ENCODE data around the gene MVB12B.

- TF ChIP-seq, protein P1, sequence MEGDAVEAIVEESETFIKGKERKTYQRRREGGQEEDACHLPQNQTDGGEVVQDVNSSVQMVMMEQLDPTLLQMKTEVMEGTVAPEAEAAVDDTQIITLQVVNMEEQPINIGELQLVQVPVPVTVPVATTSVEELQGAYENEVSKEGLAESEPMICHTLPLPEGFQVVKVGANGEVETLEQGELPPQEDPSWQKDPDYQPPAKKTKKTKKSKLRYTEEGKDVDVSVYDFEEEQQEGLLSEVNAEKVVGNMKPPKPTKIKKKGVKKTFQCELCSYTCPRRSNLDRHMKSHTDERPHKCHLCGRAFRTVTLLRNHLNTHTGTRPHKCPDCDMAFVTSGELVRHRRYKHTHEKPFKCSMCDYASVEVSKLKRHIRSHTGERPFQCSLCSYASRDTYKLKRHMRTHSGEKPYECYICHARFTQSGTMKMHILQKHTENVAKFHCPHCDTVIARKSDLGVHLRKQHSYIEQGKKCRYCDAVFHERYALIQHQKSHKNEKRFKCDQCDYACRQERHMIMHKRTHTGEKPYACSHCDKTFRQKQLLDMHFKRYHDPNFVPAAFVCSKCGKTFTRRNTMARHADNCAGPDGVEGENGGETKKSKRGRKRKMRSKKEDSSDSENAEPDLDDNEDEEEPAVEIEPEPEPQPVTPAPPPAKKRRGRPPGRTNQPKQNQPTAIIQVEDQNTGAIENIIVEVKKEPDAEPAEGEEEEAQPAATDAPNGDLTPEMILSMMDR (IDR thresholded peaks at IDR 0.05): no peak
- no peak for TF ChIP-seq POLR2A (IDR thresholded peaks at IDR 0.05)
Observed at GRCh38 chr9:126516936-126517832, 190.6 kb downstream of the MVB12B start.

Measured in testis (tissue), 2 donors.